DOHH2 (cell line): ENCODE measurements around the gene UNC13B.
"Not testable (repeated sequence)": the region's sequence is repeated elsewhere in the genome, so short reads cannot be mapped to it uniquely, and the experiment has no call there.

Source experiments
- CTCF ChIP-seq: fragments of 200-600 bp; sonication (generic); IDR thresholded peaks from one replicate; pipeline ENCODE4 v1.5.1; 2014; ENCODE audit warnings: antibody characterized with exemption, mild to moderate bottlenecking, low read depth, low read length; ENCODE audit not compliant: poor library complexity, severe bottlenecking
- EZH2phosphoT487 ChIP-seq: fragments of 200-600 bp; sonication (generic); IDR thresholded peaks from 2 replicates; pipeline ENCODE4 v1.6.1; 2017; ENCODE audit warnings: borderline replicate concordance, mild to moderate bottlenecking, antibody characterized with exemption, low read length, moderate library complexity, mixed read lengths

GRCh38 chr9:35157836-35158235 lies 4.0 kb upstream of the UNC13B start:
- not testable (repeated sequence) for TF ChIP-seq CTCF, EZH2phosphoT487
